Liver (tissue), 9 donors: ENCODE measurements around the gene TNS3. TPM values are rescaled to one million over a fixed set of nuclear protein-coding genes. Genes with fewer than 3 reads are reported as not detected.

ENCODE experiments used
- DNase-seq: peaks from one replicate; pipeline ENCODE4 v3.0.0-alpha.2; 2017; ENCODE audit warnings: low spot score
- H3K27ac ChIP-seq, 2 donors: one replicate each; pipeline ENCODE4 v1.7.0; 2013; ENCODE audit warnings: inconsistent platforms in 2 of 2, low read length in 2 of 2, control low read depth in 1 of 2, low read depth in 1 of 2, mild to moderate bottlenecking in 1 of 2
- H3K27me3 ChIP-seq, 4 donors: one replicate each; pipeline versions ENCODE4 v1.6.1 to v1.7.0; 2013; ENCODE audit warnings: low read length in 3 of 4, inconsistent platforms in 1 of 4, mild to moderate bottlenecking in 1 of 4, moderate library complexity in 1 of 4; ENCODE audit not compliant: control insufficient read depth in 4 of 4, insufficient read depth in 4 of 4
- H3K36me3 ChIP-seq, 4 donors: one replicate each; pipeline versions ENCODE4 v1.6.1 to v1.7.0; 2013; ENCODE audit warnings: low read length in 3 of 4, mild to moderate bottlenecking in 3 of 4, low read depth in 1 of 4, moderate library complexity in 1 of 4; ENCODE audit not compliant: control insufficient read depth in 4 of 4, insufficient read depth in 3 of 4
- H3K4me1 ChIP-seq, 4 donors: one replicate each; pipeline versions ENCODE4 v1.6.1 to v1.7.0; 2013; ENCODE audit warnings: low read length in 3 of 4, mild to moderate bottlenecking in 3 of 4, moderate library complexity in 1 of 4; ENCODE audit not compliant: control insufficient read depth in 4 of 4, insufficient read depth in 4 of 4
- H3K4me3 ChIP-seq, 3 donors: one replicate each; pipeline versions ENCODE4 v1.6.1 to v1.7.0; 2013; ENCODE audit warnings: low read length in 3 of 3, control low read depth in 1 of 3, low read depth in 1 of 3, mild to moderate bottlenecking in 1 of 3
- H3K9ac ChIP-seq, 2 donors: one replicate each; pipeline ENCODE4 v1.7.0; 2013; ENCODE audit warnings: low read length in 2 of 2, mild to moderate bottlenecking in 2 of 2, moderate library complexity in 2 of 2, control low read depth in 1 of 2, low read depth in 1 of 2
- H3K9me3 ChIP-seq, 4 donors: one replicate each; pipeline versions ENCODE4 v1.6.1 to v1.7.0; 2013; ENCODE audit warnings: low read length in 3 of 4; ENCODE audit not compliant: control insufficient read depth in 4 of 4
- CTCF ChIP-seq: fragments of 150-350 bp; IDR thresholded peaks from 2 replicates; pipeline ENCODE4 v1.5.1; 2017; ENCODE audit warnings: improper control_type of control experiment, low read depth, low read length; ENCODE audit not compliant: missing input control
- EGR1 ChIP-seq, 2 donors: IDR thresholded peaks; 2 replicates each; pipeline ENCODE4 v1.6.1; 2016 to 2018; ENCODE audit warnings: antibody characterized with exemption in 2 of 2, low read depth in 2 of 2
- FOXA1 ChIP-seq: IDR thresholded peaks from 2 replicates; pipeline ENCODE4 v1.6.1; 2016; ENCODE audit warnings: antibody characterized with exemption
- FOXA2 ChIP-seq: IDR thresholded peaks from 2 replicates; pipeline ENCODE4 v1.6.1; 2016; ENCODE audit warnings: antibody characterized with exemption
- GABPA ChIP-seq, 2 donors: IDR thresholded peaks in 1 of 2; conservative IDR thresholded peaks in 1 of 2; 2 replicates each; pipeline ENCODE4 v1.6.1; 2016; ENCODE audit warnings: antibody characterized with exemption in 2 of 2, mild to moderate bottlenecking in 1 of 2, moderate library complexity in 1 of 2
- HNF4A ChIP-seq, 2 donors: conservative IDR thresholded peaks; 2 replicates each; pipeline ENCODE4 v1.6.1; 2016; ENCODE audit warnings: antibody characterized with exemption in 2 of 2, mild to moderate bottlenecking in 2 of 2
- HNF4G ChIP-seq: IDR thresholded peaks from 2 replicates; pipeline ENCODE4 v1.6.1; 2016; ENCODE audit warnings: antibody characterized with exemption
- JUND ChIP-seq, 2 donors: IDR thresholded peaks; 2 replicates each; pipeline ENCODE4 v1.6.1; 2016; ENCODE audit warnings: antibody characterized with exemption in 2 of 2
- MAX ChIP-seq: IDR thresholded peaks from 2 replicates; pipeline ENCODE4 v1.6.1; 2016; ENCODE audit warnings: antibody characterized with exemption
- NR2F2 ChIP-seq: IDR thresholded peaks from 2 replicates; pipeline ENCODE4 v1.6.1; 2016; ENCODE audit warnings: antibody characterized with exemption
- RAD21 ChIP-seq, 2 donors: IDR thresholded peaks; 2 replicates each; pipeline ENCODE4 v1.6.1; 2016; ENCODE audit warnings: antibody characterized with exemption in 2 of 2, mild to moderate bottlenecking in 2 of 2
- REST ChIP-seq: IDR thresholded peaks from 2 replicates; pipeline ENCODE4 v1.6.1; 2016; ENCODE audit warnings: antibody characterized with exemption, mild to moderate bottlenecking
- RXRA ChIP-seq, 2 donors: IDR thresholded peaks; 2 replicates each; pipeline ENCODE4 v1.6.1; 2017 to 2018; ENCODE audit warnings: antibody characterized with exemption in 2 of 2, mild to moderate bottlenecking in 1 of 2
- SP1 ChIP-seq: IDR thresholded peaks from 2 replicates; pipeline ENCODE4 v1.6.1; 2018; ENCODE audit warnings: antibody characterized with exemption, mild to moderate bottlenecking
- TAF1 ChIP-seq: conservative IDR thresholded peaks from 2 replicates; pipeline ENCODE4 v1.6.1; 2016; ENCODE audit warnings: antibody characterized with exemption, mild to moderate bottlenecking
- YY1 ChIP-seq: IDR thresholded peaks from 2 replicates; pipeline ENCODE4 v1.6.1; 2016; ENCODE audit warnings: antibody characterized with exemption, mild to moderate bottlenecking
- ZBTB33 ChIP-seq: IDR thresholded peaks from 2 replicates; pipeline ENCODE4 v1.6.1; 2016; ENCODE audit warnings: antibody characterized with exemption
- WGBS: extraction: QIAGEN DNeasy Blood & Tissue Kit; methylation state at CpG from one replicate; pipeline ENCODE4 v1.1.7; 2013; 5-methylcytosine and 5-hydroxymethylcytosine counted together
- polyA plus RNA-seq, 2 donors: library from polyadenylated mRNA; stranded (reverse) in 1 of 2; unstranded in 1 of 2; fragments of 200-250 nt in 1 of 2; fragments of >200 nt in 1 of 2; fragmentation: Nextera tagmentation in 1 of 2; extraction: Ambion mirVana in 1 of 2; gene quantifications; one replicate each; pipeline versions ENCODE4 v1.2.1 to v1.2.3, GENCODE V29; 2013 to 2015
- total RNA-seq, 2 donors: library from RNA; depleted of rRNA; stranded (reverse); fragments of >200 nt; gene quantifications; one replicate each; pipeline ENCODE4 v1.2.3, GENCODE V29; 2014
- TF ChIP-seq, protein P1 (sequence below): IDR thresholded peaks from 2 replicates; pipeline ENCODE4 v1.6.1; 2016; ENCODE audit warnings: antibody characterized with exemption
- donor health status: healthy.
- donor health status: healthy.
- donor health status: healthy.
- donor health status: healthy.
- donor health status: healthy.

The TNS3 gene
- total and polyA plus RNA-seq, 4 donors = 16.8 to 100 (median 29.5) TPM

DNA sequence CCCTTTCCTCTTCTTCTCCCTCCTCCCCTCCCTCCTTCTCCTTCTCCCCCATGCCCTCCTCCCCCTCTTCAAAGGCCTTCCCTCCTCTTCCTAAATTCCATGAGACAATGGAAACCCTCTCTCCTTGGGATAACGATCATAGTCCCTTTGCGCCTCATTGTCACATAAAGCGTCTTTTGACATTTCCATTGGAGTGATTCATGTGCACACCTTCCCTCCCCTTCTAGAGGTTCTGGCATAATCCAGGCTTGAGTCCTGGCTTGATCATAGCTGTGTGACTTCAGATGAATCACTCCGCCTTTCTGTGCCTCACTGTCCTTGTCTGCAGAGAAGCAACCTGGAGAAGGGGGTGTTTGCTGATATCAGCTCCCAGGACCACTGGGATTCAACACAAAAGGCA, 204.2 kb downstream of the TNS3 start:
- Histone ChIP-seq H3K27ac (no peak overlapping the region), H3K9me3 (no peaks in the 10 kb centered on the region), H3K36me3 (peaks cover 2 to 33% (median 18%) of the 10 kb centered on the region in 4 donors), H3K4me3 (no peak overlapping the region), H3K27me3 (no peaks in the 10 kb centered on the region), H3K4me1 (peaks cover 3 to 32% (median 14%) of the 10 kb centered on the region in 4 donors), H3K9ac (no peak overlapping the region)
- TF ChIP-seq SP1 (no peak), MAX (no peak)
- TF ChIP-seq, protein P1, sequence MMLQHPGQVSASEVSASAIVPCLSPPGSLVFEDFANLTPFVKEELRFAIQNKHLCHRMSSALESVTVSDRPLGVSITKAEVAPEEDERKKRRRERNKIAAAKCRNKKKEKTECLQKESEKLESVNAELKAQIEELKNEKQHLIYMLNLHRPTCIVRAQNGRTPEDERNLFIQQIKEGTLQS = no peak
- 94% methylated on average over 4 of the region's 4 CpGs for WGBS
- DNase-seq = no peak

DNA sequence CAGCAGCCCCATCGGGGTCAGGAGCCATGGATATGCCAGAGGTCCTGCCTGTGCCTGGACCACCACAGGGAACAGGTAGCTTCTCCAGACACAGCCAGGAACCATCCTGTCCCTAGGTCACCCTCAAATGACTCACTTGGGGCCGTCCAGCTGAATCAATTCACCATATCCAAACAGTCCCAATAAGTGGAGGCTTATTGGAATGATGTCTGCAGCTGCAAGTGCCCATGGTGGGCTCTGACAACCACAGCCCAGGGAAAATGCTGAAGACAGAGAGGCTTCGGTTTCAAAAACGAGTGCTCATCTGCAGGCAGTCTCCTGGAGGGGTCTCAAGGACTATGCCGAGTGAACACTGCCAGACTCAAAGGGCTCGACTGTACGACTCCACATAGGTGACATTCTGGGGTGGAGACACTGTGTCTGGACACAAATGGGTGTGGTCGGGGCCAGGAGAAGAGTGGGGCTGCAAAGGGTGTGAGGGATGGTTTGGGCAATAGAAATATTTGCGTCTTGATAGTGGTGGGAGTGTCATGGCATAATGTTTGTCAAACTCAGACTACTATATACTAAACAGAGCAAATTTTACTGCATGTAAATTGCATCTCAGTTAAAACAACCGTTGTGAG, 204.8 kb downstream of the TNS3 start:
- Histone ChIP-seq H3K4me3 (no peak overlapping the region), H3K36me3 (peaks cover 2 to 33% (median 16%) of the 10 kb centered on the region in 4 donors), H3K4me1 (peaks cover 3 to 38% (median 20%) of the 10 kb centered on the region in 4 donors), H3K9ac (no peak overlapping the region), H3K27ac (no peak overlapping the region), H3K27me3 (no peaks in the 10 kb centered on the region), H3K9me3 (no peaks in the 10 kb centered on the region)
- DNase-seq = no peak
- WGBS = 89% methylated on average over 10 of the region's 10 CpGs
- TF ChIP-seq RAD21 (IDR thresholded peaks at IDR 0.05) (no peak), HNF4A (conservative IDR thresholded peaks at IDR 0.05) (no peak), YY1 (no peak), HNF4G (no peak), FOXA2 (no peak), MAX (no peak), GABPA (IDR thresholded peaks at IDR 0.05 in 1 of 2, conservative IDR thresholded peaks at IDR 0.05 in 1 of 2) (no peak), EGR1 (IDR thresholded peaks at IDR 0.05; ENCODE audit: low read depth in 2 of 2) (no peak), FOXA1 (no peak), CTCF (no peak), REST (no peak), TAF1 (no peak), JUND (IDR thresholded peaks at IDR 0.05) (no peak), RXRA (IDR thresholded peaks at IDR 0.05) (no peak), NR2F2 (no peak), ZBTB33 (no peak), SP1 (no peak)
- TF ChIP-seq, protein P1 = no peak
